H1 (cell line): Measurements from ENCODE around the gene FAM131A.

Experiments used
- CHD1 ChIP-seq: IDR thresholded peaks from 2 replicates; pipeline ENCODE4 v1.6.1; 2012; ENCODE audit warnings: low read depth, low read length, improper control_type of control experiment
- CHD2 ChIP-seq: IDR thresholded peaks from 2 replicates; pipeline ENCODE4 v1.6.1; 2012; ENCODE audit warnings: low read length, improper control_type of control experiment
- EP300 ChIP-seq, 2 experiments: IDR thresholded peaks; 1 replicate in 1 of 2; 2 replicates in 1 of 2; pipeline ENCODE4 v1.6.1; 2011 to 2012; ENCODE audit warnings: low read depth in 2 of 2, low read length in 2 of 2, mild to moderate bottlenecking in 2 of 2, borderline replicate concordance in 1 of 2, inconsistent platforms in 1 of 2, moderate library complexity in 1 of 2
- GTF2F1 ChIP-seq: IDR thresholded peaks from 2 replicates; pipeline ENCODE4 v1.6.1; 2012; ENCODE audit warnings: low read depth, low read length, improper control_type of control experiment, borderline replicate concordance
- MAX ChIP-seq: IDR thresholded peaks from 2 replicates; pipeline ENCODE4 v1.6.1; 2012; ENCODE audit warnings: inconsistent platforms
- POLR2A ChIP-seq, 2 experiments: IDR thresholded peaks; 1 replicate in 1 of 2; 2 replicates in 1 of 2; pipeline ENCODE4 v1.6.1; 2011; ENCODE audit warnings: low read depth in 2 of 2, low read length in 2 of 2, mild to moderate bottlenecking in 2 of 2; ENCODE audit errors: control extremely low read depth in 1 of 2
- RAD21 ChIP-seq, 2 experiments: IDR thresholded peaks in 1 of 2; conservative IDR thresholded peaks in 1 of 2; 2 replicates each; pipeline ENCODE4 v1.6.1; 2011; ENCODE audit warnings: low read depth in 2 of 2, low read length in 2 of 2, improper control_type of control experiment in 1 of 2, inconsistent platforms in 1 of 2, mild to moderate bottlenecking in 1 of 2, moderate library complexity in 1 of 2
- SUZ12 ChIP-seq: fragments of 200-600 bp; sonication (generic); IDR thresholded peaks from 2 replicates; pipeline ENCODE4 v1.6.1; 2012; ENCODE audit warnings: mild to moderate bottlenecking, inconsistent platforms, low read length, moderate library complexity, mixed read lengths
- TCF12 ChIP-seq: IDR thresholded peaks from 2 replicates; pipeline ENCODE4 v1.6.1; 2011; ENCODE audit warnings: low read depth, mild to moderate bottlenecking, low read length
- YY1 ChIP-seq: IDR thresholded peaks from 2 replicates; pipeline ENCODE4 v1.6.1; 2011; ENCODE audit warnings: low read depth, mild to moderate bottlenecking, low read length
- TF ChIP-seq, protein P1 (sequence below), 3 experiments: IDR thresholded peaks; 1 replicate in 2 of 3; 2 replicates in 1 of 3; pipeline versions ENCODE4 v1.5.1 to v1.6.1; 2011; ENCODE audit warnings: low read length in 3 of 3, mild to moderate bottlenecking in 3 of 3, inconsistent platforms in 2 of 3, low read depth in 1 of 3, moderate library complexity in 1 of 3; ENCODE audit not compliant: insufficient read depth in 1 of 3; ENCODE audit errors: control extremely low read depth in 1 of 3

DNA sequence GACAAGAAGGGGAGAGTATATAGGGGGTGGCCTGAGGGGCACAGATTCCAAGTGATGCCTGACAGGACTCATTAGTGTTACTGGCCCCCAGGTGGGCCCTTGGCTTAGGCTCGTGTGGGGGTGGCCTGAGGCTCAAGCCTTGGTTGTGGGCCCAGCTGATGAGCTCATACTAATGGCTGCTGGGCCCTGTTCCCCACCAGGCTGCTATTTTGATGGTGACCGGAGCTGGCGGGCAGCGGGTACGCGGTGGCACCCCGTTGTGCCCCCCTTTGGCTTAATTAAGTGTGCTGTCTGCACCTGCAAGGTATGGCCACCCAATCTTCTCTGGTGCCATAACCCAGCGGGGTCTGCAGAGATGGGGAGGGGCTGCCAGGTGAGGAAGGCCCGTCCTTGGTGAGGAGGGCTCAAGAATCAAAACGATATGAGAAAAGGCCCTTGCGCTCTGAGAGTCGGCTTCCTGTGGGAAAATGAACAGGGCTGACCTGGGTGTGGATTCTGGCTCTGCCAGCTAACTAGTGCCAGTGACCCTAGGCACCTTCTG, 49.8 kb downstream of the FAM131A start:
- TF ChIP-seq POLR2A (IDR thresholded peaks at IDR 0.05; ENCODE audit: control extremely low read depth in 1 of 2, low read depth in 2 of 2, low read length in 2 of 2), result no peak
- TF ChIP-seq, protein P1, sequence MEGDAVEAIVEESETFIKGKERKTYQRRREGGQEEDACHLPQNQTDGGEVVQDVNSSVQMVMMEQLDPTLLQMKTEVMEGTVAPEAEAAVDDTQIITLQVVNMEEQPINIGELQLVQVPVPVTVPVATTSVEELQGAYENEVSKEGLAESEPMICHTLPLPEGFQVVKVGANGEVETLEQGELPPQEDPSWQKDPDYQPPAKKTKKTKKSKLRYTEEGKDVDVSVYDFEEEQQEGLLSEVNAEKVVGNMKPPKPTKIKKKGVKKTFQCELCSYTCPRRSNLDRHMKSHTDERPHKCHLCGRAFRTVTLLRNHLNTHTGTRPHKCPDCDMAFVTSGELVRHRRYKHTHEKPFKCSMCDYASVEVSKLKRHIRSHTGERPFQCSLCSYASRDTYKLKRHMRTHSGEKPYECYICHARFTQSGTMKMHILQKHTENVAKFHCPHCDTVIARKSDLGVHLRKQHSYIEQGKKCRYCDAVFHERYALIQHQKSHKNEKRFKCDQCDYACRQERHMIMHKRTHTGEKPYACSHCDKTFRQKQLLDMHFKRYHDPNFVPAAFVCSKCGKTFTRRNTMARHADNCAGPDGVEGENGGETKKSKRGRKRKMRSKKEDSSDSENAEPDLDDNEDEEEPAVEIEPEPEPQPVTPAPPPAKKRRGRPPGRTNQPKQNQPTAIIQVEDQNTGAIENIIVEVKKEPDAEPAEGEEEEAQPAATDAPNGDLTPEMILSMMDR (IDR thresholded peaks at IDR 0.05; ENCODE audit: control extremely low read depth in 1 of 3, insufficient read depth in 1 of 3, low read depth in 1 of 3, low read length in 3 of 3), result no peak
- no peak for TF ChIP-seq MAX
- no peak for TF ChIP-seq SUZ12
- no peak for TF ChIP-seq CHD1
- no peak for TF ChIP-seq EP300 (IDR thresholded peaks at IDR 0.05; ENCODE audit: borderline replicate concordance in 1 of 2, low read depth in 2 of 2, low read length in 2 of 2)
- no peak for TF ChIP-seq TCF12
- no peak for TF ChIP-seq GTF2F1
- no peak for TF ChIP-seq YY1
- no peak for TF ChIP-seq CHD2
- TF ChIP-seq RAD21 (IDR thresholded peaks at IDR 0.05 in 1 of 2, conservative IDR thresholded peaks at IDR 0.05 in 1 of 2; ENCODE audit: low read depth in 2 of 2, low read length in 2 of 2), result no peak
